DOHH2 (cell line): Measurements from ENCODE around the gene CTNNA2.

ENCODE experiments used
- H3F3A ChIP-seq: fragments of 200-600 bp; sonication (generic), shearing (Covaris generic); 2 replicates; pipeline ENCODE4 v1.6.0; 2016; ENCODE audit warnings: antibody characterized with exemption, mild to moderate bottlenecking; ENCODE audit not compliant: control insufficient read depth, insufficient read depth
- H3K27ac ChIP-seq: fragments of 200-600 bp; sonication (generic); 2 replicates; pipeline ENCODE4 v1.5.1; 2014; ENCODE audit warnings: low read depth, mild to moderate bottlenecking, low read length, moderate library complexity
- H3K27me3 ChIP-seq: fragments of 200-600 bp; sonication (generic); 2 replicates; pipeline ENCODE4 v1.6.1; 2014; ENCODE audit warnings: mild to moderate bottlenecking, low read length, mixed read lengths; ENCODE audit not compliant: control insufficient read depth
- H3K36me3 ChIP-seq: fragments of 200-600 bp; sonication (generic); 2 replicates; pipeline ENCODE4 v1.6.1; 2014; ENCODE audit warnings: mild to moderate bottlenecking, low read length, moderate library complexity, mixed read lengths; ENCODE audit not compliant: control insufficient read depth
- H3K4me1 ChIP-seq: fragments of 200-600 bp; sonication (generic); 2 replicates; pipeline ENCODE4 v1.6.1; 2014; ENCODE audit warnings: mild to moderate bottlenecking, low read length, mixed read lengths; ENCODE audit not compliant: control insufficient read depth
- H3K4me2 ChIP-seq: fragments of 200-600 bp; sonication (generic); 2 replicates; pipeline ENCODE4 v1.6.0; 2014; ENCODE audit warnings: mild to moderate bottlenecking, low read length, moderate library complexity
- H3K4me3 ChIP-seq: fragments of 200-600 bp; sonication (generic); 2 replicates; pipeline ENCODE4 v1.5.1; 2014; ENCODE audit warnings: mild to moderate bottlenecking, low read length, mixed read lengths
- H3K79me2 ChIP-seq: fragments of 200-600 bp; sonication (generic); 2 replicates; pipeline ENCODE4 v1.6.1; 2014; ENCODE audit warnings: mild to moderate bottlenecking, low read length, mixed read lengths; ENCODE audit not compliant: control insufficient read depth
- H3K9me2 ChIP-seq: fragments of 200-600 bp; sonication (generic); replicated peaks from 2 replicates; pipeline ENCODE4 v1.6.1; 2014; ENCODE audit warnings: mild to moderate bottlenecking, low read length, mixed read lengths; ENCODE audit not compliant: control insufficient read depth
- H3K9me3 ChIP-seq: fragments of 200-600 bp; sonication (generic); 2 replicates; pipeline ENCODE4 v1.6.1; 2014; ENCODE audit warnings: antibody characterized with exemption, low read length, mixed read lengths; ENCODE audit not compliant: control insufficient read depth, insufficient read depth
- H4K20me1 ChIP-seq: fragments of 200-600 bp; sonication (generic); 2 replicates; pipeline ENCODE4 v1.6.0; 2014; ENCODE audit warnings: low read depth, mild to moderate bottlenecking, antibody characterized with exemption, low read length, moderate library complexity; ENCODE audit not compliant: control insufficient read depth, insufficient read depth
- CTCF ChIP-seq: fragments of 200-600 bp; sonication (generic); IDR thresholded peaks from one replicate; pipeline ENCODE4 v1.5.1; 2014; ENCODE audit warnings: antibody characterized with exemption, mild to moderate bottlenecking, low read depth, low read length; ENCODE audit not compliant: poor library complexity, severe bottlenecking
- EZH2phosphoT487 ChIP-seq: fragments of 200-600 bp; sonication (generic); IDR thresholded peaks from 2 replicates; pipeline ENCODE4 v1.6.1; 2017; ENCODE audit warnings: borderline replicate concordance, mild to moderate bottlenecking, antibody characterized with exemption, low read length, moderate library complexity, mixed read lengths

Gene CTNNA2

GRCh38 chr2:80255918-80256781 lies 743.3 kb downstream of the CTNNA2 start:
- Histone ChIP-seq H3F3A (no peaks in the 10 kb centered on the region), H3K9me2 (no peaks in the 10 kb centered on the region), H3K36me3 (no peaks in the 10 kb centered on the region), H4K20me1 (no peaks in the 10 kb centered on the region), H3K4me3 (no peak overlapping the region), H3K9me3 (no peaks in the 10 kb centered on the region), H3K4me2 (no peak overlapping the region), H3K27me3 (no peaks in the 10 kb centered on the region), H3K79me2 (no peaks in the 10 kb centered on the region), H3K27ac (no peak overlapping the region), H3K4me1 (no peaks in the 10 kb centered on the region)
- TF ChIP-seq CTCF, result peak; percentile 19
- no peak for TF ChIP-seq EZH2phosphoT487

- Histone ChIP-seq H3K79me2 (no peaks in the 10 kb centered on the region), H4K20me1 (no peaks in the 10 kb centered on the region), H3K4me3 (no peak overlapping the region), H3K4me2 (no peak overlapping the region), H3K27ac (no peak overlapping the region), H3K27me3 (no peaks in the 10 kb centered on the region), H3K36me3 (no peaks in the 10 kb centered on the region), H3F3A (no peaks in the 10 kb centered on the region), H3K9me2 (no peaks in the 10 kb centered on the region), H3K9me3 (no peaks in the 10 kb centered on the region), H3K4me1 (no peaks in the 10 kb centered on the region)
- TF ChIP-seq EZH2phosphoT487, result no peak
- TF ChIP-seq CTCF, result no peak
Measured at GRCh38 chr2:80256782-80257167, 743.9 kb downstream of the CTNNA2 start.

GRCh38 chr2:80257450-80257849 lies 744.6 kb downstream of the CTNNA2 start:
- no peaks in the 10 kb centered on the region for H3K9me2 ChIP-seq
- no peak overlapping the region for H3K27ac ChIP-seq
- no peaks in the 10 kb centered on the region for H3K27me3 ChIP-seq
- H3K79me2 ChIP-seq, result no peaks in the 10 kb centered on the region
- no peak overlapping the region for H3K4me2 ChIP-seq
- no peaks in the 10 kb centered on the region for H3K9me3 ChIP-seq
- H3K36me3 ChIP-seq, result no peaks in the 10 kb centered on the region
- TF ChIP-seq EZH2phosphoT487 (no peak), CTCF (no peak)
- H3K4me1 ChIP-seq, result no peaks in the 10 kb centered on the region
- no peaks in the 10 kb centered on the region for H3F3A ChIP-seq
- no peaks in the 10 kb centered on the region for H4K20me1 ChIP-seq
- no peak overlapping the region for H3K4me3 ChIP-seq
